Measurements from ENCODE around the gene EDEM3.
A peak's percentile ranks its signal among the peaks of the same experiment; 100 is the strongest.

Gene EDEM3

DNA sequence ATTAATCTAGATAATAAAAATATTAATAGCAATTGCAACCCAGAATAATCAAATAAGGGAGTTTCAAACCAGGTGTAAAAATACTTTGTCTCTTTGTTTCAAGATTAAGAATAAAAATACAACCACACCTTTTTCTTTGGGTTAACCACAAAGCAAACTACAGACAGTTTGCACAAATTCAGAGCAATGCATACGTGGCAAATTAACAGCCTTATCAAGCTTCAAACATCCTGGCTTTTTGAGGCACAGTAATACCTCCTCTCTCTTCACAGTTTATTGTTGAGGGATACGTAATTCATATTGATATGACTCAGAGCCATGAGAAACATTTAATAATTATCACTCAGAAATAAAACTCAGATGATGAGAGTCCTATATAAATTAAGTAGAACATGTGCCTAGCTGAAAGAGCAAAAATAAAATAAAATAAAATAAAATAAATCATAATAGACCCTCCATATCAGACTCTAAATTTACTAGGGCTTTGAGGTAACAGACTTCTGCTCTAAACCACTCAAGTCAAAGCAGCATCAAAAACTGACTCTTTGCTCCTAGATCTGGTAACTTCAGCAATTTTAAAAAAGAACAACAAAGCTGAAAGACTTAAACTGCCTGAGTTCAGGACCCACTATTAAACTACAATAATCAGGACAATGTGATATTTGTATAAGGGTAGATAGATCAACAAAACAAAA lies 11.4 kb downstream of the EDEM3 start:
- no peaks in the 10 kb centered on the region for H3K4me1 ChIP-seq (ENCODE audit: insufficient read depth, poor library complexity, severe bottlenecking)
- peaks cover 24% of the 10 kb centered on the region for H3K36me3 ChIP-seq (ENCODE audit: low read depth)
- ATAC-seq (ENCODE audit: low read depth) (0 out of 3 replicates have a peak, but pooled peaks have one; percentile 23), DNase-seq (ENCODE audit: low spot score) (no peak)
- no peak overlapping the region for H3K27ac ChIP-seq (ENCODE audit: poor library complexity, severe bottlenecking)
- H3K9me3 ChIP-seq (ENCODE audit: severe bottlenecking): no peaks in the 10 kb centered on the region
- H3K4me3 ChIP-seq (ENCODE audit: severe bottlenecking): no peak overlapping the region
- H3K27me3 ChIP-seq (ENCODE audit: insufficient read depth, poor library complexity, severe bottlenecking): no peaks in the 10 kb centered on the region
- TF ChIP-seq, protein P1, sequence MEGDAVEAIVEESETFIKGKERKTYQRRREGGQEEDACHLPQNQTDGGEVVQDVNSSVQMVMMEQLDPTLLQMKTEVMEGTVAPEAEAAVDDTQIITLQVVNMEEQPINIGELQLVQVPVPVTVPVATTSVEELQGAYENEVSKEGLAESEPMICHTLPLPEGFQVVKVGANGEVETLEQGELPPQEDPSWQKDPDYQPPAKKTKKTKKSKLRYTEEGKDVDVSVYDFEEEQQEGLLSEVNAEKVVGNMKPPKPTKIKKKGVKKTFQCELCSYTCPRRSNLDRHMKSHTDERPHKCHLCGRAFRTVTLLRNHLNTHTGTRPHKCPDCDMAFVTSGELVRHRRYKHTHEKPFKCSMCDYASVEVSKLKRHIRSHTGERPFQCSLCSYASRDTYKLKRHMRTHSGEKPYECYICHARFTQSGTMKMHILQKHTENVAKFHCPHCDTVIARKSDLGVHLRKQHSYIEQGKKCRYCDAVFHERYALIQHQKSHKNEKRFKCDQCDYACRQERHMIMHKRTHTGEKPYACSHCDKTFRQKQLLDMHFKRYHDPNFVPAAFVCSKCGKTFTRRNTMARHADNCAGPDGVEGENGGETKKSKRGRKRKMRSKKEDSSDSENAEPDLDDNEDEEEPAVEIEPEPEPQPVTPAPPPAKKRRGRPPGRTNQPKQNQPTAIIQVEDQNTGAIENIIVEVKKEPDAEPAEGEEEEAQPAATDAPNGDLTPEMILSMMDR (IDR thresholded peaks at IDR 0.05; ENCODE audit: poor library complexity, severe bottlenecking): no peak

DNA sequence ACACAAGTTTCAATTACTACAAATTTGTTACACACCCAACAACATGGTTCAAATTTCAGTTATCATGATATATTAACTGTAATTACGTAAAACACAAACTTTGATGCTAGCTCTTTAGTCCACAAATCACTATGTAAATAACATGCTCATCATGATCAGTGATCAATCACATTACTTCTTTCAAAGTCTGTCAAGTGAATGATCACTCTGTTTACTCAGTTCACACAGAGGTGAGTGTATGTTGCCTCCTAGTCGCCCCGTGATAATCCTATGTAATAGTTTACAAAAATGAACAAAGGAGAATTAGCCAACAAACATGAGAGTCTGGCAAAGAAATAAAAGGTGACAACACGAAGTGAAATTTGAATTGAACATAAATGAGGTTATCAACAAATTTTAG lies 14.3 kb downstream of the EDEM3 start:
- Histone ChIP-seq H3K4me1 (ENCODE audit: insufficient read depth, poor library complexity, severe bottlenecking) (no peaks in the 10 kb centered on the region), H3K9me3 (ENCODE audit: severe bottlenecking) (no peaks in the 10 kb centered on the region), H3K27me3 (ENCODE audit: insufficient read depth, poor library complexity, severe bottlenecking) (no peaks in the 10 kb centered on the region), H3K36me3 (ENCODE audit: low read depth) (peaks cover 46% of the 10 kb centered on the region), H3K27ac (ENCODE audit: poor library complexity, severe bottlenecking) (no peak overlapping the region), H3K4me3 (ENCODE audit: severe bottlenecking) (no peak overlapping the region)
- ATAC-seq (ENCODE audit: low read depth) (no peak), DNase-seq (ENCODE audit: low spot score) (no peak)
- TF ChIP-seq, protein P1 (IDR thresholded peaks at IDR 0.05; ENCODE audit: poor library complexity, severe bottlenecking): no peak

DNA sequence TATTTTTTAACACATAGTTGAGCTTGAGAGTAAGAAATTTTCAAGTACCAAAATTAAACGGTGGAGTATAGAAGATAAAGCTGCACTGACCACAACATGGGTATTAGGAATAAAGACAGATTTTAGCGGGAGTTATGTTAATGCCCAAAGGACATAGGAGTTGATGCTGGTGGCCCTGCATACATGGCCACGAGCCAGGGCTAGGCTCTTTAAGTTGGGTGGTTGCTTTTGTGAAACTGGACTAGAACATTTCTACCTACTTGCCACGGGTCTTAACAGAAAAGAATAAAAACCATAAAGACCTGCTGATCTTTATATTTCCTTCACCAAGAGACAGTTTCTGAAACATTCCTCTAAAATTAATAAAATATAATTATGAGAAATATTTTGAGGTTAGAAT lies 14.9 kb downstream of the EDEM3 start:
- no peak for ATAC-seq (ENCODE audit: low read depth)
- no peak for DNase-seq (ENCODE audit: low spot score)
- TF ChIP-seq, protein P1 (IDR thresholded peaks at IDR 0.05; ENCODE audit: poor library complexity, severe bottlenecking): no peak
- Histone ChIP-seq H3K9me3 (ENCODE audit: severe bottlenecking) (no peaks in the 10 kb centered on the region), H3K4me3 (ENCODE audit: severe bottlenecking) (no peak overlapping the region), H3K4me1 (ENCODE audit: insufficient read depth, poor library complexity, severe bottlenecking) (no peaks in the 10 kb centered on the region), H3K27me3 (ENCODE audit: insufficient read depth, poor library complexity, severe bottlenecking) (no peaks in the 10 kb centered on the region), H3K36me3 (ENCODE audit: low read depth) (peaks cover 50% of the 10 kb centered on the region), H3K27ac (ENCODE audit: poor library complexity, severe bottlenecking) (no peak overlapping the region)

DNA sequence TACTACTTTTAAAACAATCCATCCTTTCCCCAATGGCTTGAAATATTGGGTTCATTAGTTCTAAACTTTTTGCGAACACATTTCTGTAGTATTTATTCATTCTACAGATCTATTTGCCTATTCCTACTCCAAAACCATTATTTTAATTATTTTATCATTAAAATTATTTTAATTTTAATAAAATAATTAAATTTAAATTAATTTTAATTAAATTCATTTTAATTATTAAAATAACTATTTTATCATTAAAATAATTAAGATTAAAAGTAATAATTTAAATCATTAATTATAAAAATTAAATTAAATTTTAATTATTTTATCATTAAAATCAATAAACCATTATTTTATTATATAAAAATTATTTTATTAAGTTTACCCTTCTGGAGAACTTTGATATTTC lies 15.6 kb downstream of the EDEM3 start:
- Histone ChIP-seq H3K4me1 (ENCODE audit: insufficient read depth, poor library complexity, severe bottlenecking) (no peaks in the 10 kb centered on the region), H3K27ac (ENCODE audit: poor library complexity, severe bottlenecking) (no peak overlapping the region), H3K36me3 (ENCODE audit: low read depth) (peaks cover 53% of the 10 kb centered on the region), H3K27me3 (ENCODE audit: insufficient read depth, poor library complexity, severe bottlenecking) (no peaks in the 10 kb centered on the region), H3K9me3 (ENCODE audit: severe bottlenecking) (no peaks in the 10 kb centered on the region), H3K4me3 (ENCODE audit: severe bottlenecking) (no peak overlapping the region)
- ATAC-seq (ENCODE audit: low read depth) (no peak), DNase-seq (ENCODE audit: low spot score) (no peak)
- TF ChIP-seq, protein P1 (IDR thresholded peaks at IDR 0.05; ENCODE audit: poor library complexity, severe bottlenecking): no peak

DNA sequence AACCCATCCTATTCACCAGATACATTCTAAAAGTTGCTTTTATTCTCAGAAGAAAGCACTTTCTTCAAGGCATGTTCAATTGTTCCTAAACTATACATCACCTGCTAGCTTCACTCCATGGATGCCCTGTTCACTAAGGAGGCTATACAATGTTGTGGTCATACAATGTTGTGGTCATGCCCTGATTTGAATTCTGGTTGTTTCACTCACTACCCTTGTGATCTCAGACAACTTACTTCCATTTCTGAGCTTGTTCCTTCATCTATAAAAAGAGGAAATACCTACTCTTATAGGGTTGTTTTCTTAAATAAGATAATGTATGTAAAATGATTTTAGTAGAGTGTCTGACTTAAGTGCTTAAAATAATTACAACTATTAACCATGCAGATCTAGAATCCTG lies 19.7 kb downstream of the EDEM3 start:
- DNase-seq (ENCODE audit: low spot score) (no peak), ATAC-seq (ENCODE audit: low read depth) (no peak)
- Histone ChIP-seq H3K4me1 (ENCODE audit: insufficient read depth, poor library complexity, severe bottlenecking) (no peaks in the 10 kb centered on the region), H3K27me3 (ENCODE audit: insufficient read depth, poor library complexity, severe bottlenecking) (no peaks in the 10 kb centered on the region), H3K27ac (ENCODE audit: poor library complexity, severe bottlenecking) (no peak overlapping the region), H3K4me3 (ENCODE audit: severe bottlenecking) (no peak overlapping the region), H3K9me3 (ENCODE audit: severe bottlenecking) (no peaks in the 10 kb centered on the region), H3K36me3 (ENCODE audit: low read depth) (peaks cover 73% of the 10 kb centered on the region)
- TF ChIP-seq, protein P1 (IDR thresholded peaks at IDR 0.05; ENCODE audit: poor library complexity, severe bottlenecking): no peak

Measured in RWPE2 (cell line).